GM15510 (cell line): ENCODE data around the gene PAN3.

ENCODE experiments used
- POLR2A ChIP-seq: IDR thresholded peaks from 3 replicates; pipeline ENCODE4 v1.6.1; 2011; ENCODE audit warnings: borderline replicate concordance; ENCODE audit not compliant: insufficient read length; ENCODE audit errors: extremely low read depth

Gene PAN3

DNA sequence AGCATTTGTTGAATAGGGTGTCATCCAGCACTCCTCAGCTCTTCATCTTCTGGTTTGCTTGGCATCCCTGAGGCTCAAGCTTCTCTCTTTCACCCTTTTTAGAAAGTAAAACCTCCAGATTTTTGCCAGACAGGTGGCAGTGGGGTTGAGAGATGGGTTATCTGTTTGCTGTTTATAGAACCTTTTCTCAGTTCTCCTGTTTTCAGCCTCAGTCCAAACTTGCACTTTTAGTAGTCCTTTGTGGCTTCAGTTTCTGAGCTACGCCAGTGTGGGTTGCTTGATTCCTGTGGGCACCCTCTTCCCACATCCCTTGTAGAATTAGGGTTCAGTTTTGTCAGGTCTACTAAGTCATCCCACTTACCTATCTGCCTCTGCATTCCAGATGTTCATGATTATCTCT lies 147.9 kb downstream of the PAN3 start:
- TF ChIP-seq POLR2A, result no peak

DNA sequence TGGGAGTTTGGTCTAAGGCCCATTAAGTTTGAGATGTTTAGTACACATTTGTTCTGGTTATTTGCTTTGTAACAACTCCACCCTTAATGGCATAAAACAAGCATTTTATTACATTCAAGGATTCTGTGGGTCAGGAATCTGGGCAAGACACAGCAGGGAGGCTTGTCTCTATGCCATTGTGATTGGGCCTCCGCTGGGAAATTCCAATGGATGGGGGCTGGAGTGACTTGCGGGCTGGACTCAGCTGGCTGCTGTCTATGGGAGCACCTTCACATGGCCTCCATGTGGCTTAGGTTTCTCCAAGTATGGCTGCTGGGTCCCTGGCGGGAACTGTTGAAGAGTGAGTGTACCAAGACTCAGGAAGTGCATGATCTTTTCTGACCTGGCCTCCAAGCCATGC lies 159.0 kb downstream of the PAN3 start:
- no peak for TF ChIP-seq POLR2A

DNA sequence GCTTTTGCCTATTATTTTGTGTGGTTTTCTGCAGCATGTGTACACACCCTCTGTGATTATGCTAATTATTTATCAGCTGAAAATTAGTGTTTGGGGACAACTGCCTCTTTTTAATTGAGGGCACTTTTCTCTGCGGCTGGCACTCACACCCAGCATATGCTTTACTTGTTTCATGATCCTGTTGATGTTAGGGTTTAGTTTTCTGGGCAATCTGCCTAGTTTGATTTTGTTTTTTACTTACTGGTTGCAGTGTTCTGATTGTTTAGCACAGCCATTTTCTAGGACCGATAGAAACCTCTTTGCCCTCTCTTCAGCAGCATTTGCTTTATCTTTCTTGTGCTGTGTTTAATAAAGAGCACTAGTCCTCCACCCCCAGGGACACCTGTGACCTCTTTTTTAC lies 161.6 kb downstream of the PAN3 start:
- TF ChIP-seq POLR2A, result no peak

DNA sequence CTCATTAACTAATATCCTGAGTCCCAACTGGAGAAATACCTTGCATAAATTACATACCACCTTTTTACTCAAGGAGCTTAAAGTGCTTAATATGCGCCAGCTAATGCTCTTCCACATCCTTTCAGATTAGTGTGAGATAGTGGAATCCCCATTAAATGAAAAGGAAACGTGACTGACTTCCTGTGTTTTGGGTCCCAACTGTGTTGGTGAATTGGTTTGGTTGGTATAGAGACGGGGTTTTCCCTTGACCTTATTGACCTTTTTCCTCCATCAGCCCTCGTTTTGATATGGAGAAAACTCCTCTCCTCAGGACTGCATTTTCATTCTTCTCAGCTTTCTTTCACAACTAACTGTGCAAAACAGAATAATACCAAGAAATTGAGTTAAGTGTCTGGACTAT lies 163.5 kb downstream of the PAN3 start:
- TF ChIP-seq POLR2A, result no peak

DNA sequence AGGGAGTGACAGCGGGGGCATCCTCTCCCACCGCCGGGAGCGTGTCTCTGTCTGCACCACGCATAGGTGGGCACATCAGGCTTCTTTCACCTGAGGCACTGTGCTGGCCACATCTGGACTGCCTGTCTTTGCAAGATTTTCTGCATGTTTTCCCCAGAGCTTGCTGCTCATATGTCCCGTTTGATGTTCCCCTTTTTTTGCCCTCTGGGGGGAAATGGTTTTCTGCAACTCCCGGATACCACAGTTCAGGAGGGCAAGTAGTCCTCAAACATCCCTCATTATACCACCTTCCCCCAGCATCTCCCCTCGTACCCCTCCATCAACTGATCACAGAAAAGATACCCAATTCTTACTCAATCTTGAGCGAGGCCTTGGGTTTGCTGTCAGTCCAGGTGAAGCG lies 168.0 kb downstream of the PAN3 start:
- TF ChIP-seq POLR2A, result no peak

DNA sequence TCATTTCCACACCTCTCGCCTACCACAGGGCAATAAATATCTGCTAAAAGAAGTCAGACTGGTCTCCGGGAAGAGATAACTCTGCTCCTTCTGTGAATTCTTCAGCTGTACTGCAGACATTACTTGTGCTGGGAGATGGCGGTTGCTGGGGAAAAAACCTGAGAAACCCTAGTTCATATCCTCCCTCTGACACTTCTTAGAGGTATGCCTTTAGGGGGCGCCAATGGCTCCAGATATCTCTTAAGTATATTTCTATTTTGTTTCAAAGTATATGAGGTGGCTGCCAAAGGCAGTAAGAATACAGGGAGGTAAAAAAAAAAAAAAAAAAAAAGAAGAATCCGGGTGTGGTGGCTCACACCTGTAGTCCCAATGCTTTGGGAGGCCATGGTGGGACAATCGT lies 175.2 kb downstream of the PAN3 start:
- TF ChIP-seq POLR2A, result no peak

DNA sequence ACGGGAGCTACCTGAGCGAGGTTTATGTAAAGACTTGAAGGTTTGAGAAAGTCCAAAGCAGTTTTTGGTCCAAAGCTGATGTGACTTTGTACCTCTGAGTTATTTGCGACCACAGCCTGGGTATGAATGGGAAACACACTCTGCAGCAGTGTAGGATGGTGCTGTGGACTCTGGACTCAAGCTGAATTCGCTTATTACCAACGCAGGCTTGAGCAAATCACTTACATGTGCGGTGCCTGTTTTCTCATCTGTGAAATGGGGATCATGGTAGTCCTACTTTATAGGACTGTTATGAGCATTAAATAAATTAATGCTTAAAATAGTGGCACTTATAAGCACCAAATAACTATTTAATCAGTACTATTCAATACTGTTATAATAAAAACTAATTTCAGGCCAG lies 176.5 kb downstream of the PAN3 start:
- no peak for TF ChIP-seq POLR2A

DNA sequence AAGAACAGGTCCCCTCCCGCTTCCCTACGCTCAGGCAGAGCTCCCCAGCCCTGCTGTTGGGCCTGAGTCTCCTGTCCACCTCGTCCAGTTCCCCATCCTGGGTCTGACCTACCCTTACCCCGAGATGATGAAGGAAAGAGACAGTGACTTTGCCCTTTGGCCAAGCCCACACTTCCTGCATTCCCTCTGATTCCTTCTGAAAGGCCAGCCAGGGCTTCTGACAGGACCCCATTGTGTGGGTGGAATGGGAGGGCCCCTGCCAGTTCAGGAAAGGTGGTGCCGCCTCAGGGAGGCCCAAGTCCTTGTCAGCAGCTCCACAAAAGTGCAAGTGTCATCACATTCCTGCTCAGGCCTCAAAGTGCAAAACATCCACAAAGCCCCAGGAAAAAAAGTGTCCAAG lies 177.8 kb downstream of the PAN3 start:
- TF ChIP-seq POLR2A, result no peak

DNA sequence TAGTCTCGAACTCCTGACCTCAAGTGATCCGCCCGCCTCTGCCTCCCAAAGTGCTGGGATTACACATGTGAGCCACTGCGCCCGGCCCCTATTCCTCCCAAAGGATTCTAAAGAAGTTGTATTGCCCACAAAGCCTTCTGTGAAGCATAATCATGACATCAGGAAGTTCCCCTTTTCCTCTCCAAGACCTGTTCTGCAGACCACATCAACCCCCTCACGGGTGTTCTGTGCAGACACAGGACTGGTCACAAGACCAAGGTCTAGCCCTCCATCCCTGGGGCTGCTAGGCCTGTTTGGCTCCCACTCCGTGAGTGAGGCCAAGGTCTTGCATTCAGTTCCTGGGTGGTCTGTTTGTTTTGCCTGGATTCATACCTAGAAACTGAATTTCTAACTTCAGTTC lies 178.5 kb downstream of the PAN3 start:
- TF ChIP-seq POLR2A, result no peak

DNA sequence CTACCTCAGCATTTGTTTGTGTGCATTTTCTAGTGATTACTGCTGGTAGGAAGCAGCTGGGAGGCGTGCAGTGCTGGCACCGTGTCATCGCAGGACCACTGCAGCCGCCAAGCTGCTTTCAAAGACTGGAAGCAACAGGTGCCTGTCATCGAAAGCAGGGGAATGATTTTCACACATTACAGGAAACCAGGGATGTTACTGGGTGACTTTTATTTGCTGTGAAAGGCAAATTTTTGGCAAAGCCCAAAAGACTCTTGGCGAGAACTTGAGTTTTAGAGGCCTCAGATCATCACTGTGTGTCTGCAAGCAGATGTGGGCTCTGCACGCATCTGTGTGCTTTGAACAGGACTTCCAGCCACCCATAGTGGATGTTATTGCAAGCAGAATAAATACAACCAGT lies 180.2 kb downstream of the PAN3 start:
- no peak for TF ChIP-seq POLR2A

DNA sequence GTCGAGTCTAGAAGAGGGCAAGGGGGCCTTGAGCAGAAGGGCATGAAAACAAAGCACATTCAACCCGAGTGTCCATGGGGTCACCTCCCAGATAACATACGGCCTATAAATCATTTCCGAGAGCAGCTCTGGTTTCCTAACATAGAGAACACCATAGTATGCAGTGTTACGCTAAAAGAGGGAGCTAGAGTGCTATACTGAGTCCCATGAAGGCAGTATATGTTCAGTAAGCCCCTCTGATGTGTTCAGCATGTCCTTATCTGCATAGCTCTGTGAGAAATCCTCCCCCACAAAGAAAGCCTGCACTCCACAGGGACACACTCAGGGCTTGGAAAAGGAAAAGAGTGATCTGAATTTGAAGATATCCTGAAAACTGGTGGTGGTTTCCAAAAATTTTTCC lies 181.2 kb downstream of the PAN3 start:
- no peak for TF ChIP-seq POLR2A

DNA sequence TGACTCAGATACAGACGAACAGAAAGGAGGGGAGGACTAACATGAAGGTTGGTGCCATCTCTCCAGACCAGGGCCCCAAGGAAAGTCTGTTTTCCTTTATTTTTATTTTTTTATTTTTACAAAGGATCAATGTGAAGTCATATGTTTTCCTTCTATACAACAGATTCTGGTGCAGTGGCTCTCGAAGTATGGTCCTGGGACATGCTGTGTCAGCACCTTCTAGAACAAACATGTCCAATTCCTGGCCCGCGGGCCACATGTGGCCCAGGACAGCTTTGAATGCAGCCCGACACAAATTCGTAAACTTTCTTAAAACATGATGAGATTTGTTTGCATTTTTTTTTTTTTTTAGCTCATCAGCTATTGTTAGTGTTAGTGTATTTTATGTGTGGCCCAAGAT lies 181.9 kb downstream of the PAN3 start:
- no peak for TF ChIP-seq POLR2A

DNA sequence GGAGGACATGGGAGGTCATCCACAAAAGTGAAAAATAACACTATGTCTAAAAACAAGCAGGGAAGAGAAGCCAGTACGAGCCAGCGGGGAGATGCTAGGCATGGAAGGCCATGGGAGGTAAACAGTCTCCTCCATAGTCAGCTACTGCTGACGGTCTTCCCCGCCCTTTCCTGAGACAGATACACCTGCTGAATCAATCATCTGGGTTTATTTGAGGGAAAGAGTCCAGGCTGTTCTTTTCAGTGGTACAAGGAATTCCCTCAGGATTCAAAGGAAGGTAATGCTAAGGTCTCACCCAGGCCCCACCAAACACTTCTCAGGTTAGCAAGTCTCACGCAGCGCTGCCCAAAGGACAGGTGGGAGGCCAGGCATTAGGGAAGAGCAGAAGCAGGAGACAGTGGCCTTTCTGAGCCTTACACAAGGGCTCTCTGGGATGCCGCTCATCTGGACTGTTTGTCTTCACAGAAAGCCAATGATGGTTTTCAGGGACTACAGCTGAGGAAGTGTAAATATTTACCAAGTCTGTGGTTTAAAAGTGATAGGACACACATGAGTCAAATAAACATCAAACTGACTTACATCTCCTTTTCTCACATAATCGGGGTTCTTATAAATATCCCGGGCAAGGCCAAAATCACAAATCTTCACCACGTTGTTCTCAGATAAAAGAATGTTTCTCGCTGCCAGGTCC lies 182.7 kb downstream of the PAN3 start:
- no peak for TF ChIP-seq POLR2A

DNA sequence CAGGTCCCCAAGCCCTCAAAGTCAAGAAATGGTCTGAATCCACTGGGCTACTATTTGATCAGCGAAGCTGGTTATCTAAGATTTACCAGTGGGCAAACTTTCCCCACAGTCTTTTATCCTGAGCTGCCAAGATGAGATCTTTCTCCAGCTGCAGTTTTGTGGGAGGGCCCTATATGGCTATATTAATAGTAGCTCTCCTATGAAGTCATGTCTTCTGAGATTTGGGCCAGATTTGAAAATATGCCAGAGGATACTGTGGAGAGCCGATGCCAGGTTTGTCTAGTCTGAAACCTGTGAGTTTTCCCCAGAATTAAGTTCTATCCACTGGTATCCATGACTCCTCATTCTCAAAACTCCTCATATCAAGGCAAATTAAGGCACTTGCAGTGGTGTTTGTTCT lies 183.4 kb downstream of the PAN3 start:
- no peak for TF ChIP-seq POLR2A

DNA sequence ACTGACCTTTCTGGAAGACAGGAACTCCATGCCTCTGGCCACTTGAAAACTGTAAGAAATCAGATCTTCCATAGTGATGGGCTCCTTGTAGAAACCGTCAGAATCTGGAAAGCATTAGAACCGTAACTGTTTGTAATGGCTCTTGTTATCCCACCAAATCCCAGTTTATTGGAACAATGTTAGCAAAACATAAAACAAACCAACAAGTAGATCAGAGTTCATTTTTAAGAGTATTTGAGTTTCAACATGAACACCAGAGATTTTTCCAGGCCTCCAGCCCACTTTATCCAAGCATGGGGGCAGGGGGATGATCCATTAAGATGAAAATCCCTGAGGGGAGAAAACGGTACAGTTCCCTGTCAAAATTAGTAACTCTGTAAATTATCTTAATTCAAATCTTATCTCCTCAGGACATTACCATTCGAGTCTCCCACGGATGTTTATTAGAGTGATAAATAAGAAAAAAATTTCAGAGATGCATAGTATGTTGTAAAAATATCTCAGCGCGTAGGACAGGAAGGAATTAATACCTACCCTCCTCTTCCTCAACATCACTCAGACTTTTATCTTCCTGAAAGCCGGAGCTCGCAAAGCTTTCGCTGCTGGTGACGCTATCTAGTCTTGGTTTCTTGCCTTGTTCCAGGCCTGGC lies 184.0 kb downstream of the PAN3 start:
- no peak for TF ChIP-seq POLR2A

DNA sequence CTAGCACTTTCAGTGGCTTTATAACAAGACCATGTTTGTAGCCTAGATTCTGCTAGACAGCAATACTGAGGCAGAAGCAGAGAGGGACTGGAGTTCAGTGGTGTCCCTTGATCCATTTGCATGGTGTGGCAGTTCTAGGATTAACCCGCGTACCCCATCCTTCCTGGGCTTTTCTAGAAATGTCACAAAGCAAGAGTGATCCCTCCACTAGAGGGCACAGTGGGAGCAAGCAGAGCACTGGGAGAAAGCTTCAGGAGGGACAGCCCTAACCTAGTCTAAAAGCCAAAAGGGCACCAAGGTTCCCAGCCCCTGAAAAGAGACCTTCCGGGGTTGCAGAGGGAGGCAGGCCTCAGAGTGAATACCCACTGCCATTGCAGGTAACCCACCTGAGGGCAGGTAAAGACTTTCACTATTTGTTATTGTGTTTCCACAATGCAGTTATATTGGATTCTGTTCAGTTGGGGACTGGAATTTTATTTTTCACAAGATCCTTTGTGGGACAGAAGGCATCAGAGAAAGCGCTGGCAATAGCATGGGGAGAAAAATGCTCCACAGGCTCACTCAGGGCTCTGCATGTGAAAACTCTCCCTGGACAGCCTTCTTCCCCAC lies 185.9 kb downstream of the PAN3 start:
- no peak for TF ChIP-seq POLR2A
